CD8-positive, alpha-beta memory T cell (primary cell): ENCODE measurements around the gene CLASRP. TPM values are rescaled to one million over a fixed set of nuclear protein-coding genes. Genes with fewer than 3 reads are reported as not detected.

ENCODE experiments used
- polyA plus RNA-seq: library from polyadenylated mRNA; unstranded; fragments of 300-500 nt; fragmentation: Illumina TruSeq; gene quantifications from one replicate; pipeline ENCODE4 v1.2.3, GENCODE V29; 2021
- total RNA-seq, 2 experiments: library from RNA; stranded (reverse); gene quantifications; one replicate each; pipeline ENCODE4 v1.2.3, GENCODE V29; 2021

CLASRP gene
- total and polyA plus RNA-seq, 3 experiments from 2014 or later: 7.9 to 84.1 (median 75.5) TPM

Other genes with a start within 250 kb of the CLASRP start
- gene BCAM, start 229.9 kb upstream of the CLASRP start, total RNA-seq: not detected
- not detected for gene BCAM, start 229.9 kb upstream of the CLASRP start, polyA plus RNA-seq
- under 1 TPM; 0.22 to 0.66 TPM for gene NECTIN2, start 192.7 kb upstream of the CLASRP start, total RNA-seq
- gene NECTIN2, start 192.7 kb upstream of the CLASRP start, polyA plus RNA-seq: 0.47 TPM
- 100 to 1,000 TPM; 211 to 218 TPM for gene TOMM40, start 147.8 kb upstream of the CLASRP start, total RNA-seq
- 41.4 TPM for gene TOMM40, start 147.8 kb upstream of the CLASRP start, polyA plus RNA-seq
- 1 to 10 TPM; 4.5 TPM for gene APOE, start 133.2 kb upstream of the CLASRP start, total RNA-seq
- not detected for gene APOE, start 133.2 kb upstream of the CLASRP start, polyA plus RNA-seq
- 1 to 10 TPM; 4.6 to 5.7 TPM for gene APOC1, start 124.4 kb upstream of the CLASRP start, total RNA-seq
- gene APOC1, start 124.4 kb upstream of the CLASRP start, polyA plus RNA-seq: not detected
- gene APOC4, start 96.8 kb upstream of the CLASRP start, total RNA-seq: not detected
- gene APOC4, start 96.8 kb upstream of the CLASRP start, polyA plus RNA-seq: not detected
- gene APOC2, start 93.0 kb upstream of the CLASRP start, total RNA-seq: not detected
- not detected for gene APOC2, start 93.0 kb upstream of the CLASRP start, polyA plus RNA-seq
- 10 to 100 TPM; 78.6 to 82.5 TPM for gene CLPTM1, start 83.7 kb upstream of the CLASRP start, total RNA-seq
- gene CLPTM1, start 83.7 kb upstream of the CLASRP start, polyA plus RNA-seq: 27.5 TPM
- 10 to 100 TPM; 53.4 to 57.4 TPM for gene RELB, start 37.6 kb upstream of the CLASRP start, total RNA-seq
- gene RELB, start 37.6 kb upstream of the CLASRP start, polyA plus RNA-seq: 22.7 TPM
- gene ZNF296, start 37.4 kb downstream of the CLASRP start, total RNA-seq: 1 to 10 TPM; 7.9 to 8.5 TPM
- gene ZNF296, start 37.4 kb downstream of the CLASRP start, polyA plus RNA-seq: 6.7 TPM
- gene GEMIN7, start 40.2 kb downstream of the CLASRP start, total RNA-seq: 10 to 100 TPM; 51.6 TPM
- gene GEMIN7, start 40.2 kb downstream of the CLASRP start, polyA plus RNA-seq: 93.5 TPM
- 10 to 100 TPM; 17.8 to 18.3 TPM for gene PPP1R37, start 54.1 kb downstream of the CLASRP start, total RNA-seq
- 0.79 TPM for gene PPP1R37, start 54.1 kb downstream of the CLASRP start, polyA plus RNA-seq
- under 1 TPM; 0.13 to 0.18 TPM for gene NKPD1, start 121.9 kb downstream of the CLASRP start, total RNA-seq
- gene NKPD1, start 121.9 kb downstream of the CLASRP start, polyA plus RNA-seq: 0.20 TPM
- 10 to 100 TPM; 22.7 to 24.3 TPM for gene TRAPPC6A, start 139.2 kb downstream of the CLASRP start, total RNA-seq
- gene TRAPPC6A, start 139.2 kb downstream of the CLASRP start, polyA plus RNA-seq: 151 TPM
- gene BLOC1S3, start 139.7 kb downstream of the CLASRP start, total RNA-seq: 10 to 100 TPM; 12.4 TPM
- gene BLOC1S3, start 139.7 kb downstream of the CLASRP start, polyA plus RNA-seq: 19.9 TPM
- gene EXOC3L2, start 206.4 kb downstream of the CLASRP start, total RNA-seq: not detected
- gene EXOC3L2, start 206.4 kb downstream of the CLASRP start, polyA plus RNA-seq: not detected
- gene MARK4, start 212.2 kb downstream of the CLASRP start, total RNA-seq: 10 to 100 TPM; 20.2 to 21.2 TPM
- gene MARK4, start 212.2 kb downstream of the CLASRP start, polyA plus RNA-seq: 2.6 TPM